Ascending aorta (tissue), 2 donors: ENCODE measurements around the gene RAB12. TPM values are rescaled to one million over a fixed set of nuclear protein-coding genes. Genes with fewer than 3 reads are reported as not detected.

Experiments used
- DNase-seq, 2 donors: peaks; one replicate each; pipeline ENCODE4 v3.0.0-alpha.2; 2019; ENCODE audit warnings: low spot score in 2 of 2
- H3K27ac ChIP-seq, 2 donors: fragments of 200-600 bp; sonication (generic); one replicate each; pipeline ENCODE4 v1.5.1; 2016 to 2017; ENCODE audit warnings: mild to moderate bottlenecking in 1 of 2
- H3K27me3 ChIP-seq: fragments of 200-600 bp; sonication (generic); one replicate; pipeline ENCODE4 v1.5.1; 2017
- H3K36me3 ChIP-seq, 2 donors: fragments of 200-600 bp; sonication (generic); one replicate each; pipeline ENCODE4 v1.5.1; 2016
- H3K4me1 ChIP-seq, 2 donors: fragments of 200-600 bp; sonication (generic); one replicate each; pipeline ENCODE4 v1.5.1; 2016 to 2017; ENCODE audit warnings: mild to moderate bottlenecking in 1 of 2
- H3K4me3 ChIP-seq, 2 donors: fragments of 200-600 bp; sonication (generic); one replicate each; pipeline ENCODE4 v1.5.1; 2016 to 2017; ENCODE audit warnings: mild to moderate bottlenecking in 1 of 2
- H3K9me3 ChIP-seq, 2 donors: fragments of 200-600 bp; sonication (generic); one replicate each; pipeline ENCODE4 v1.5.1; 2016
- CTCF ChIP-seq, 3 experiments: fragments of 200-600 bp in 2 of 3; fragments of 450-650 bp in 1 of 3; sonication (generic) in 2 of 3; IDR thresholded peaks; one replicate each; pipeline ENCODE4 v1.5.1; 2016 to 2019; ENCODE audit warnings: antibody characterized with exemption in 3 of 3, mild to moderate bottlenecking in 1 of 3, moderate library complexity in 1 of 3
- intact Hi-C: fragments of 100-400 bp; cut with DNase I; formaldehyde crosslinking; loops from one replicate; pipeline ENCODE4 v1.15.1; 2023
- total RNA-seq: library from RNA; depleted of rRNA; stranded (reverse); fragments of >200 nt; gene quantifications from one replicate; pipeline ENCODE4 v1.1.0, GENCODE V29; 2016

The RAB12 gene
- total RNA-seq, 1 donor from 2014 or later = 35.5 TPM

- no peak for TF ChIP-seq CTCF (IDR thresholded peaks at IDR 0.05)
- no peak overlapping the region for H3K27ac ChIP-seq
- H3K27me3 ChIP-seq = no peaks in the 10 kb centered on the region
- H3K4me3 ChIP-seq = no peak overlapping the region
- H3K36me3 ChIP-seq = peaks cover 27 to 33% of the 10 kb centered on the region in 2 donors
- H3K9me3 ChIP-seq = no peaks in the 10 kb centered on the region
- no peak for DNase-seq
- intact Hi-C loops = no loop called here
- no peaks in the 10 kb centered on the region for H3K4me1 ChIP-seq
Measured at GRCh38 chr18:8629602-8630001, 20.4 kb downstream of the RAB12 start.

- DNase-seq = no peak
- Histone ChIP-seq H3K9me3 (no peaks in the 10 kb centered on the region), H3K4me3 (no peak overlapping the region), H3K4me1 (no peaks in the 10 kb centered on the region), H3K27ac (no peak overlapping the region), H3K36me3 (peaks cover 30 to 38% of the 10 kb centered on the region in 2 donors), H3K27me3 (no peaks in the 10 kb centered on the region)
- intact Hi-C loops = no loop called here
- TF ChIP-seq CTCF (IDR thresholded peaks at IDR 0.05) = no peak
Measured at GRCh38 chr18:8630546-8630945, 21.3 kb downstream of the RAB12 start.

GRCh38 chr18:8631265-8631664 is 22.0 kb downstream of the RAB12 start:
- DNase-seq = no peak
- Histone ChIP-seq H3K27ac (no peak overlapping the region), H3K4me1 (no peaks in the 10 kb centered on the region), H3K4me3 (no peak overlapping the region), H3K36me3 (peaks cover 35 to 39% of the 10 kb centered on the region in 2 donors), H3K9me3 (no peaks in the 10 kb centered on the region), H3K27me3 (no peaks in the 10 kb centered on the region)
- TF ChIP-seq CTCF (IDR thresholded peaks at IDR 0.05) = no peak
- intact Hi-C loops = no loop called here

GRCh38 chr18:8632386-8632785 is 23.1 kb downstream of the RAB12 start:
- Histone ChIP-seq H3K4me1 (no peaks in the 10 kb centered on the region), H3K9me3 (no peaks in the 10 kb centered on the region), H3K27me3 (no peaks in the 10 kb centered on the region), H3K4me3 (no peak overlapping the region), H3K27ac (no peak overlapping the region), H3K36me3 (peaks cover 37 to 41% of the 10 kb centered on the region in 2 donors)
- TF ChIP-seq CTCF (IDR thresholded peaks at IDR 0.05) = no peak
- no peak for DNase-seq
- intact Hi-C loops = no loop called here

- no peaks in the 10 kb centered on the region for H3K27me3 ChIP-seq
- no peak overlapping the region for H3K4me3 ChIP-seq
- H3K27ac ChIP-seq = no peak overlapping the region
- TF ChIP-seq CTCF (IDR thresholded peaks at IDR 0.05) = no peak
- H3K36me3 ChIP-seq = peaks cover 47 to 60% of the 10 kb centered on the region in 2 donors
- no peaks in the 10 kb centered on the region for H3K4me1 ChIP-seq
- intact Hi-C loops = no loop called here
- no peaks in the 10 kb centered on the region for H3K9me3 ChIP-seq
- DNase-seq = no peak
Measured at GRCh38 chr18:8634508-8634907, 25.3 kb downstream of the RAB12 start.

GRCh38 chr18:8635087-8635486 is 25.9 kb downstream of the RAB12 start:
- Histone ChIP-seq H3K4me3 (no peak overlapping the region), H3K36me3 (peaks cover 45 to 66% of the 10 kb centered on the region in 2 donors), H3K27me3 (no peaks in the 10 kb centered on the region), H3K4me1 (no peaks in the 10 kb centered on the region), H3K27ac (no peak overlapping the region), H3K9me3 (no peaks in the 10 kb centered on the region)
- intact Hi-C loops = no loop called here
- no peak for TF ChIP-seq CTCF (IDR thresholded peaks at IDR 0.05)
- no peak for DNase-seq
